ENCODE results near the gene ALDH1L1.
A peak's percentile ranks its signal among the peaks of the same experiment; 100 is the strongest.

The ALDH1L1 gene

DNA sequence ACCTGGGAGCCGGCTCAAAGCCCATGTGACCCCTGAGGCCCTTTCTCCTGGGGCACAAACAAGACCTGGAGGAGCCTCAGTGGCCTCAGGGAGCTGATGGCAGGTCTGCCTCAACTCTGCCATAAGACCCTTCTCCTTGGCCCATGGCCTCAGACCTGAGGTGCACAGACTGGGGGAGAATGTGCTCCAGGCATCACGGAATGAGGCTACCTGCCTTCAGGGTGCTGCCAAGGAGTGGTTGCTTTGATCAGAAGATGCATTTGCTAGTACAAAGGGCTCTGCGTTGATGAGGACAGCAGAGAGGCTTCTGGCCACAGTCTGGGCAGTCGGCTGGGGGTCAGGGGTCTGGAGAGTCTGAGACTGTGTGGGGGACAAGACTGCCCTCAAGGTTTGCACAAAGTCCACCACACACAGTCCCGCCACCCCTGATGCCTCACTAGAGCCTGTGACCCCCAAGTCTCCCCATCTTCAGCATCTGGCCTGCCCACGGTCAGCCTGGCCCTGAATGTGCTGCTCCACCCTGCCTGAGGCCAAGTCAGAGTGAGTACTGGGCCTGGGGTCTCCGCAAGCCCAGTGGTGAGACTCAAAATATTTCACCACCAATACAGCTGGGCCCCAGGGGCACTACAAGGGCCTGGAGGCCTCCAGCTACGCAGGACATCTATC lies 26.6 kb downstream of the ALDH1L1 start:
- no peak for DNase-seq

DNA sequence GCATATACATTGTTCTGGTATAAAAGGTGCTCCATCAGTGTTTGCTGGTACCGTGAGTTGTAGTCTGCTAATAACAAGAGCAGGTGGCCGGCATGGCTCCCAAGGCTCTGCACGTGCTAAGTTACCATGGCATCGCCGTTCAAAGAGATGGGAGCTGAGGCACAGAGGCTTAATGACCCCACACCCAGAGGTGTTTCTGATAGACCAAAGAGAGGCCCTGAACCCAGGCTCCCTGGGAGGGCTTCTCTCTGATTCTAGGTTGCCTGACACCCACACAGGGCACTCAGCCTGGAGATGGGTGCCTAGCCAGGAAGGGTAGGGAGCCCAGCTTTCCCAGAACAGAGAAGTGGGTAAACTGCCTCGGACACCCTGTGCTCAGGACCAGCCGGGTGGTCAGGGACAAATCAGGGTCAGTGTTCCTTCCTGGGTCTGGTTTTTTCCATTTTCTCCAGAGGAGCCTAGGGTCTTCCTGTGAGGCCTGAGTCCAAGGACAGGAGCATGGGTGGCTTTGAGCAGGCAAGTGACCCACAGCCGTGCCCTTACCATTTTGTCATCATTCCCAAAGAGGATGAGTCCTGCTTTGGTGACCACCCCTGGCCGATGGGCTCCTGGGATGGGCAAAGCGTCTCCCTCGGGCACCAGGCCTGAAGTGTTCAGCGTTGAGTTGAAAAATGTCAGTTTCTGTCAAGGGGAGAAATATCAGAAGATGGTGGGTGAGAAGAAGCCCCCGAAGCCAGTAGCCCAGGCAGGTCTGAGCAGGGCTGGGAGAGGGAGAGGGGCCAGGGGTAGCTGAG lies 27.3 kb downstream of the ALDH1L1 start:
- DNase-seq, result no peak

DNA sequence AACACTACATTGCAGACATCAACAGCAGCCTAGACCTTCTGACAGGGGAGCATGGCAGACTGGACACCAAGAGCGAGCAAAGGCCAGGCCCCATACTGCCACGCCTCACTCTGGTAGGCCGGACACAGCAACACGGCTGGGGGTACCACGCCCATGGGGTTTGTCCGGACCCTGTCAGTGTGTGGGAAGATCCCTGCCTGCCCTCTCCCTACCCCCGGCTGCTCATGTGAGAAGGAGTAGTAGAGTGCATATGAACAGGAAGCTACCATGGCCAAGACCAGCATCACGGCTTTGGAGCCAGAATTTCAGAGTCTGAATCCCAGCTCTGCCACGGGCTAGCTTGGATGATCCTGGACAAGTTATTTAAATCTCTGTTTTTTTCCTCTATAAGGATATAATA lies 27.9 kb downstream of the ALDH1L1 start:
- no peak for DNase-seq

DNA sequence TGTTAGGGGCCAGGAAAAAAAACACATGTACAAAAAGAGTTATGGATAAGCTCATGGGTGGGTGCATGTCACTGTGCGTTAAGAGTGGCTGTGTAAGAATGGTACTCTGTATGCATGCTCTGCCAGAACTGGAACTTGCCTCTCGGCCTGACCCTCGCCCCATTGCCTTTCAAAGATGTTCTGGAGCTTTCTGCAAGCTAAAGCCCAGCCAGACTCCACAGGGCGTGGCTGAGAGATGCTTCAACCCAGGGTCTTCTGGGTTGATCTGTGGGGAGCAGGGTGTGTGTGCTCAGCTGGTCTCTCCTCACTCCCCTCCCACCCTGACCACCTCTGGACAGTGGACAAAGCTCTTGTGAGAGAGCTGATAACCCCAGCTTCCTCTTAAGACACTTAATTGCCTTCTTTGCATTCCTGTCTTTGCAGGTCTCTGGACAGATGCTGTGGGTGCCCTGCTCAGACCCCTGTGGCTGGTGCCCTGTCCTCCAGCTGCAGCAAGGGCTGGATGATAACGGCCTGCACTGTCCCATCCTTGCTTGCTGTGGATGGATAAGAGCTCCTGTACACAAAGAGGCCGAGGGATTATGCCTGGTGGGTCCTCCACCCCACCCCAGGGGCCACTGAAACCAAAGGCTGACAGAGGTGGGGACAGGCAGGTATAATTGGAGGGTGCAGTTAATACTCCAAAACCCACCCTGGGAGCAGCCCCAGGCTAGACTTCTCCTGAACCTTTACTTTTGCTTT lies 28.7 kb downstream of the ALDH1L1 start:
- no peak for DNase-seq

DNA sequence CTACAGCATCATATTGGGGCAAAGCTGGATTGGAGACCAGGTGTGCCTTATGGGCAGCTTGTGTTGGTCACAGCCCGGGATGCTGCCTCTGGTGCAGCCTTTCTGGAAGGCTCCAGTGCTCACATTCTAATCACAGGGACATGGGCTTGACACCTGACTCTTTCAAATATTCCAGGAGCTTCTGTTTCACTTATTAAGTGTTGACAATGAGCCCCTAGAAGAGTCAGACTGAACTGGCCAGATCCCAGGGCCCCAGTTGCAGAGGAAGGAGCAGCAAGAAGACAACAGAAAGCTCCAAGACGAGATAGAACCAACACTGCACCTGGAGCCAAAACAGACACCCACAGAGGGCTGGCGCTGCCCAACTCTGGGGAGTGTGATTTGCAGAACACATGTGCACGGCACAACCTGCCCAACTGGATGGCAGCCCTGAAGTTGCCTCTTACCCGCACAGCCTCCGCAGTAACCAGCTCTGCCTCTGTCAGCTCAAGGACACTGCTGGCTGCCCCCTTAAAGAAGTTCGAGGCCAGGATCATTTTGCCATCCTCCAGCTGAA lies 30.3 kb downstream of the ALDH1L1 start:
- DNase-seq, result no peak

DNA sequence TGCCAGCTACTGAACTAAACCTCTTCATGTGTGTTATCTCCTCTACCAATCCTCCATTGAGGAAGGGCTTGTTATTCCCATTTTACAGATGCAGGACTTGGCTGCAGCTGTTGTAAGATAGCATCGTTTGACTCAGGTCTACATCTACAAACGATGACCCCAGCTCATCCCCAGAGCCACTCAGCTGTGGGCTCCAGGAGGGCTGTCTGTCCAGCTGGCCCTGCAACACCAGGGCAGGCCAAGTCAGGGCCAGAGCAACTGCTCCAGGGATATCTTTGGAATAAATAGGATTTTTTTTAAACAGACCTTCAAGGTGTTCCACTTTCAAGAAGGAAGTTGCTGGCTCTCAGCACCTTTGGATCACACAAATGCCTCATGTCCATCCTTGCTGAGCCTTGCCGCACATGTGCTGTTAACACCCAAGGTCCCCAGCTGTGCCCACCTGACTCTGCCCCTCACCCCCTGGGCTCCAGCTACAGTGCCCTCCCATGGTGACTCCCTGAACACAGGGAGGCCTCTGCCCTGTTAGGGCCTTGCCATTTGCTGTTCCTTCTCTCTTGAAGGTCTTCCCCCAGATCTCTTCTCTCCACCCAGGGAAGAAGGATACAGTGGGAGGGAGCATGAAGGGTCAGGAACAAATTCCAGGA lies 31.0 kb downstream of the ALDH1L1 start:
- DNase-seq, result no peak

DNA sequence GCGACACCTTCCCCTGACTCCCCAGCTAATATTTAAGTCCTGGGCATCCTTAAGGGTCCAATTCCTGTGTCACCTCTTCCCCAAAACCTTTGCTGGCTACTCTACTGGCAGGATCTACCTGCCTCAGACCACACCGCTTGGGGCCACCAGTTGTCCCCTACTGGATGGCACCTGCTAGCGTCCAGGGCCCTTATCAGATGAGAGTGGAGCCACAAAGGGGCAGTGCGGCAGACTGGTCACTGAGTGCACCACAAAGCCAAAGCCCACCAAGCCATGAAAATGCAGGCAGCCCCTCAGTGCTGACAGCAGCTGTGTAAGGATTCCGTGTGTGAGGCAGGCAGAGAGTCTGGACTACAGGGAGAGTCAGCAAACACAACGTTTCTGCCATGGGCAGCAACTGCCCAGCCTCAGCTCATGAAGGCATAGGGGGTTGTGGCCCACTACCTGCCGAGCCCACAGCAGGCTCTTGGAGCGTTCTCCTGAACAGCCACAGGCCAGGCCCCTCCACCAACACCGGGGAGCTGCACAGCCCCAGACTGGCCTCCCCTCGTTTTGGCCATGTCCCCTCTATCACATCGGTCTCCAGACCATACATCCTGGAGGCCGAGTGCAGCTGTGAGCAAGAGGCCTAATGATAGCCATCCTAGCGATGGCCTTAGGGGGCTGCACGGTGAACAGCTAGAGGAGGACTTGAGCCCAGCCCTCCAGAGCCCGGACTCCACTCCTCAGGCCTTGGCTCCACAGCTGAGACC lies 32.3 kb downstream of the ALDH1L1 start:
- DNase-seq, result no peak

DNA sequence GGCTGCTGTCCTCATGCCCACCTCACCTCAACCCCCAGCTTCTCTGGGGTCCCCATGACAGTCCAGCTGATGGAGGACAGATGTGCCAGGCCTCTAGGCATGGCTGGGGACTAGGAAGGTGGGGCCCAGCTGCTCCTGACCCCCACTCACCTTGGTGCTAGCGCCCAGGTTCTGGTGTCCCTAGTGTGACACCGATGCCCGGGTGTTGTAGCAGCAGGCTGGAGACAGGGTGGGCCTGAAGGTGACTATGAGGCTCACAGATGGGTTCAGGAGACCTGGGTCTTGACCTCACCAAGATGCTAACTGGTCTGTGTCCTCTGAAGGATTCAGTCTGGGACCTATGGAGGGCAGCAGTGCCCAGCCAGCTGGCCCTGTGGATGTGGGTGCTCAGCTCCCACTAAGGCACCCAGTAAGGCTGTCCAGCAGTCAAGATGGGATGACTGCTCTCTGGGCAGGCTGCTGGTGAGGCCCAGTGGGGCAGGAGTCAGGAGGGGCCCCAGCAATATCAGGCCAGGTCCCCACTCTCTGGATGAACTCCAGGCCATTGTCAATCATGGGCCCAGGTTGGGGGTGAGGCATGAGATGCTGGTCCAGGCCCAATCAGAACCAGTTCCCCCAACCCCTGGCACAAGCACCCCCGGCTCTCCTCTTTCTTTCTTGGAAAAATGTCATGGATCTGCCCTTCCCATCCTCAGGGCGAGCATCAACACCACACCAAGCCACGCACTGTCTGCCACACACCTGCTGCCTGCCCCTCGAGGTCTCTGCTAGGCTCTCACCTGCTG lies 33.0 kb downstream of the ALDH1L1 start:
- no peak for DNase-seq

DNA sequence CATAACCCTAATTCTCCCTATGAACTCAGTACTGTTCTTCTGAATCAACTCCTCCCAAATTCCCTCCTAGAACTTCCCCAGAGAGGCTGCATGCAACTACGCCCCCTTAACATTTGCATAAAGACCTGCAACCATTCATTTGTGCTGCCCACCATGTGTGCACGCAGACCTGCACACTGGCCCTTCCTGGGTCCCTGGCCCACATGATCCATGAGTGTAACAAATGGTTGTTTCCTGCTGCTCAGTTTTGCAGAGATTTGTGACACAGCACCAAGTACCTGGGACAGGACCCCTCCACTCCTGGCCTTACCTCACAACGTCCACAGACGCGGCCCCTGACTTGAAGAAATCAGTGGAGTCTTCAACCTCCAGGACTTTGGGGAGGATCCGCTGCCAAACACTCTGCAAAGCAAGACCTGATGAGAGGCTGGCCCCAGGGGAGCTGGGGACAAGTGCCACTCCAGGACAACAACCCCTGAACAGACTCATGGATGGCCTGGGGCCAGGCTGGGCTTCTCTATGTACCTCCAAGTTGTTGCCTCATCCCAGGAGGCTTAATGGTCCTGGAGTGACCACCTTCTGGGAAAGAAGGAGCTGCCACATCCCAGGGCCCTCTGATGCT lies 33.8 kb downstream of the ALDH1L1 start:
- no peak for DNase-seq

DNA sequence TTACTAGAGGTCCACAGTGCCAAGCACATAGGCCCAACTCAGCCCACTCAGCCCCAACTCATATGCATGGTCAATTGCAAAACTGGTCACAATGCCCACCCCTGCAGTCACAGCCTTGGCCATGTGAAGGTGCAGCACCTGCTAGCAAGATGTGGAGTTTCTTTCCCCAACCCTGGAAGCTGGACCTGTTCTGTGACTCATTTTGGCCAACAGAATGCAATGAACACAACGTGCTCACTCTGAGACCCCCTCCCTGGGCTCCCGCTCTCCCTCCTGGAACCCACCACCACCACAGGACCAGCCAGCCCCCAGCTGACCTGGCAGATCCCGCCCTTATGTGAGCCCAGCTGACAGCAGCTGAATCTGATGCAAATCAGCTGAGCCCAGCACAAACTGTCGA lies 34.4 kb downstream of the ALDH1L1 start:
- no peak for DNase-seq

DNA sequence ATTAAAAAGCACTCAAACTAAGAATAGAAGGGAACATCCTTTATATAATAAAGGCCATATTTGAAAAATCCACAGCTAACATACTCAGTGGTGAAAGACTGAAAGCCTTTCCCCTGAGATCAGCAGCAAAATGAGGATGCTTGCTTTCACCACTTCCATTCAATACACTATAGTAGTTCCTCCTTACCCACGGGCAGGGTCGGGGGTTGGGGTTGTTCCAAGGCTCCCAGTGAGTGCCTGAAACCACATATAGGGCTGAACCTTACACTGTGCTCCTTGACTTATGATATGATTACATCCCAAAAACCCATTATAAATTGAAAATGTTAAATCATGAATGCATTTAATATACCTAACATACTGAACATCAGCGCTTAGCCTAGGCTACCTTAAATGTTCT lies 37.7 kb downstream of the ALDH1L1 start:
- DNase-seq, result no peak

DNA sequence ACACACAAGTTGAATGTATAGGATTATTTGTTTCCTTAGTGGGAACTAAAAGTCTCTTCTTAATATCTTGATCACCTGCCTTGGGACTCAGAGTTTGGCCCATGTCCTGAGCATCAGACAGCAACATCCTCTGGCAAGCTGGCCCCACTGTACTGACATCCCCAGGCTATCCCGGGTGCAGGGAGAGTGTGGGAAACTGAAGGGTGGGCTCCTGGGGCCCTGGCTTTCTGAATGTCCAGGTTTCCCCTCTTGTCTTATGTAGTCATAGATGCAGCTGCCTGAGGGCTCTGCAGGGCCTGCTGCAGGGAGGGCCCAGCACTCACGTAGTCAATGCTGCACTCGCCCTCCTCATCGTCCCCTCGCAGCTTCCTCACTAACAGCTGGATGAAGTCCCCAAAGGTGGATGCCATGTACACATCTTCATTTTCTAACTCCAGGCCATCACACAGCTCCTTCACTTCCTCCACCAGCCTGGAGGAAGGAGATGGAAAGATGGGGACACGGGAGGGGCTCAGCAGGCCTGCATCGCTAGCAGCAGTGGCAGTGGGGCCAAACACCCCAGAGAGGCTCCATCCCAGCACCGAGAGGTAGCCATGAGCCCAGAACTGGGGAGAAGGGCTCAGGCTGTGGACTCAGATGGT lies 42.8 kb downstream of the ALDH1L1 start:
- DNase-seq, result no peak

DNA sequence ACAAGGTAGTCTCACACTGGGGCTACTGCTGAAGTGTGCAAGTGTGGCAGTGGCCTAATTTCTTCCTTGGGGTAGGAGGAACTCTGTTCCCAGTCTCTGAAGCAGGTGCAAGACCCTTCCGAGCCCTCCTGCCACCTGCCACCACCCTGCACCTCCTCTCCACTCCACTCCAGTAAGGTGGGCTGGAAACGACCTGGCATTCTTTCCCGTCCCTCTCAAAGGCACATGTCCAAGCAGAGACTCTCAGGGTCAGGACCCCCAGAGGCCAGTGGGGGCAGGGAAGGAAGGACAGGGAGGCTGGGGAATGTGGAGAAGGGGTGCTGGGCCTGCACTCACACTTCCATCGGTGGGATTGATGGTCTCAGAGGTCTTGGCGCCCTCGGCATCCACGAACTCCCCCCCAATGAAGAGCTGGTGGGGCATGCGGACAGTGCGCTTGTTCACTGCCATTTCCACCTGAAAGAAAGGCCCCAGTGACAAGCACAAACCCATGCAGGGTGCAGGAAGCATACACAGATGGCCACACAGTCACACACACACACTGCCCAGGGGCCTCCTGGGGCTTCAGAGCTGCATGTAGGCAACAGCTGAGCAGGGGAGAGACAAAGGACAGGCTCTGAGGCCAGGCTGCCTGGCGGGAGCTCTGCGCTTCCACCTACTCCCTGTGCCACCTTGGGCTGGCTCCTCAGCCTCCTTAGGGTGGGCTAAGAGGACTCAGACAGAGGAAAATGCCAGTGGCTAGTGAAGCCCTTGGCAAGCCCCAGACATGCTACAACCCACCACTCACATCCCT lies 43.8 kb downstream of the ALDH1L1 start:
- no peak for DNase-seq

DNA sequence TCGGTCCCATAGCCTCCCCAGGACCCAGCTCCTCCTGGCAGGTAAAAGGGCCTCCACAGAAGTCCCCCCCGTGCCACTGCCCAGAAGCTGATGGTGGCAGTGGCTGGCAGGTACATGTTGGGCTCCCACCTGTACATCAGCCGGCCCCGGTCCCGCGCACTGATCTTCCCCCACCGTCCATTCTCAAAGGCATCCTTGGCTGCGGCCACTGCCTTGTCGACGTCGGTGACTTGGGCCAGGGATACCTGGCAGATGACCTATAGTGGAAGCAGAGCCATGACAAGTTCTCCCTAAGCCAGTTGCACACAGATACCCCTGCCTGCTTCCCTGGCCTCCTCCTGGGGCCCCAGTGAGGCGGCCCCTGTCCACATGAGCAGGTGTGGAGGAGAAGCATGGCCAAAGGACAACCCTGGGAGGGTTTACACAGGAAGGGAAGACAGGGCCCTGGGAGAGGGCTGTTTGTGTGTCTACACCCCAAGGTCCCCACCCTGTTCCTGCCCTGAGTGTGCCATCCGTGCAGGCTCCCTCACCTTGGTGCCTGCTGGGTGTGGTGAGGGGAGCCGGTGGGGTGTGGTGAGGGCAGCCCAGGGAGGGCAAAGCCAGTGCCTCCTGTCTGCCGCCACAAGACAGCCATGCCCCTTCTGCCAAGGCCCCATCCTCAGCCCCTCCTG lies 44.8 kb downstream of the ALDH1L1 start:
- DNase-seq, result no peak

DNA sequence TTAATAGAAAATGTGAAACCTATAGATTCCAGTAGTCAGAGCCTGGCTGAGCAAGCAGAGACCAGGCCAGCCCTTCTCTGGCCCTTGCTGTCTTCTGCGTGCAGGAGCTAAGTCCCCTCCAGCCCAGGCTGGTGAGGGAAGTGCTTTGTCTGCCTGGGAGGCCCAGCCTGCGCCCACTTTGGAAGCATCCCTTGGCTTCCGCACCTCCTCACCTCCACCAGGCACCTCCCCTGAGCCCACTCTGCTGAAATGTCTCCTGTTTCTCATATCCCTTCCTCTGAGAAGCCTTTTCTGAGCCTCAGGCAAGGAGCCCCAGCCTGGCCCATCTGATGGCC lies 45.3 kb downstream of the ALDH1L1 start:
- DNase-seq, result no peak

DNA sequence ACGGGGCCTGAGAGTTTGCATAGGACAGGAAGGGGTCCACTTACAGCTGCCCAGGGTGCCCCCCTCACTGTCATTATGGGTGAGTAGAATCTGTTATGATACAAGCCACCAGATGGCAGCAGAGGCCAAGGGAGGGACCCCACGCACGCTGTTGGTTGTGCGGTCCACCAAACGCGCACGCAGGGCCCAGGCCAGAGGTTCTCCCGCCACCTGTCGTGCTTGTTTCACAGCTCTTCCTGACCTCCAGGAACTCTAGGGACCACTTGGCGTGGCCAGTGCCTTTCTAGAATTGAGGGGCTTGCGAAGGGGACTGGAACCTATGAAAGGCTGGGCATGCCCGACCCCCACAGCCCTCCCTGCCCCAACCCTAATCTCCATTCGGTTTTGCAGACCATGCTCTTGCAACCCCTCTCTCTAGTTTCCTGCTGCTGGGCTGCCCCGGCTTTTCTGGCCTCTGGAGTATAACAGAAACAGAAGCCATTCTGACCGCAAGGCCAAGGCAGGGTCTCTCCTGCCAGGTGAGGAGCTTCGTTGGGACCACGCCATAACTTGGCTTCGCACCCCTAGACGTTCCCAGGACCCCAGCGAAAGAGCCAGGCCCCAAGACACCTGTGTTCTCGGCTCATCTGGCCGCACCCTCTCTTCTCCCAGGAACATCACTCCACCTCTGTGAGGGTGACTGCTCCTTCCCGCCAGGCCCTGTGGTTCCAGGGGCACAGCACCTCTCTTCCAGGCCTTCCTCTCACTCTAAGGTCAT lies 46.0 kb downstream of the ALDH1L1 start:
- peak; percentile 33 for DNase-seq

DNA sequence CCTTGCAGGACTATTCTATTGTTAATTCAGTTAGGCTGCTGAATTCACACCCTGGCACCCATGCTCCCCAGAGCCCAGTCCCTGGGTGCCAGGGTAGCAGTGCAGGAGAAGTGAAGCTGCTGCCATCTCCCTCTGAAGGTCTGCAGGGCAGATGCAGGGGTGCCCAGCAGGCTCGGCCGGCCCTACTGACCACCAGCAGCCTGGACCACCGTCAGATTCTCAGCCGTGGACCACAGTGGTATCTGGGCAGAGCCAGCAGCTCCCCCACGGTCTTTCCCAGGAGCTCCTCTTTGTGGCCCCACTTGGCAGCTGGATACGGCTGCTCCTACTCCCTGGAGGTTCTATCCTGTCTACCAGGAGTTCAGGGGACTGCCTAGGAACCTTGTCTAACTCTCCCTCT lies 46.8 kb downstream of the ALDH1L1 start:
- DNase-seq, result no peak

DNA sequence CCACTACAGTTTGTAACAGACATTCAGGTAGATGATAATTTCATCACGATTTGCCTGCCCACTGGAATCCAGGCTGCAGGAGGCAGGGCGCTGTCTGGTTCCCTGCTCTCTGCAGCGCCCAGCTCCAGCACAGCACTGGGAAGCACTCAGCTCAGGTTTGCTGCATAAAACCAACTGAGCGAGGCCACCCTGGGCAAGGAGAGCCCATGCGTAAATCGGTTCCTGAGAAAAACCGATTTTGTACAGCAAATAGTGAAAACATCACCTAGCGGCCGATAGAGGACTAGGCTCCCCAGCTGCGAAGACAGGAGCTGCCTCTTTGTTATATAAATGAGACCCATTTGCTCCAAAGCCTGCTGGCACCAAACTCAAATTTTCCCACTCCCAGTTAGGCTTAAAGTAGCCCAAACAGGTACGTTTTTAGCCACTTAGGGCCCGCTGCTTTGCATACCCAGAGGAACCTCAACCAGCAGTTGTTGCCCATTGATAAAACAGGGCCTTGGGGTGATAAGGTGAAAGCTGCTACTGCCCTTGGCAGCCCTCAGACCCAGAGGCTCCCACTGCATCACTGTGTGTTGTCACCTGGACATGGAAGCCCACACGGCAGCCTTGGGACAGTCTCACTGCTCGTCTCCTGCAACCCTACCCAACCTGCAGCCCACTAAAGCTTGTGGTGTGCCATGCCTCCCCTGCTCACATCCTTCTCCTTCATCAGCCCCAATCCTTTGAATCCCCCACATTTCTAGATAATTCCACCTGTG lies 47.5 kb downstream of the ALDH1L1 start:
- DNase-seq, result no peak
